OCI-LY1 (cell line): ENCODE measurements around the gene PREX1.

Experiments
- EZH2 ChIP-seq: fragments of 200-600 bp; sonication (generic), shearing (Covaris generic); IDR thresholded peaks from 2 replicates; pipeline ENCODE4 v1.8.0; 2017; ENCODE audit warnings: borderline replicate concordance, mixed run types, mild to moderate bottlenecking, antibody characterized with exemption, low read length, moderate library complexity, mixed read lengths
- TF ChIP-seq, protein P1 (sequence below): fragments of 200-600 bp; sonication (generic), shearing (Covaris generic); IDR thresholded peaks from 2 replicates; pipeline ENCODE4 v1.5.1; 2017; ENCODE audit warnings: mild to moderate bottlenecking, antibody characterized with exemption, low read length, moderate library complexity, mixed read lengths

DNA sequence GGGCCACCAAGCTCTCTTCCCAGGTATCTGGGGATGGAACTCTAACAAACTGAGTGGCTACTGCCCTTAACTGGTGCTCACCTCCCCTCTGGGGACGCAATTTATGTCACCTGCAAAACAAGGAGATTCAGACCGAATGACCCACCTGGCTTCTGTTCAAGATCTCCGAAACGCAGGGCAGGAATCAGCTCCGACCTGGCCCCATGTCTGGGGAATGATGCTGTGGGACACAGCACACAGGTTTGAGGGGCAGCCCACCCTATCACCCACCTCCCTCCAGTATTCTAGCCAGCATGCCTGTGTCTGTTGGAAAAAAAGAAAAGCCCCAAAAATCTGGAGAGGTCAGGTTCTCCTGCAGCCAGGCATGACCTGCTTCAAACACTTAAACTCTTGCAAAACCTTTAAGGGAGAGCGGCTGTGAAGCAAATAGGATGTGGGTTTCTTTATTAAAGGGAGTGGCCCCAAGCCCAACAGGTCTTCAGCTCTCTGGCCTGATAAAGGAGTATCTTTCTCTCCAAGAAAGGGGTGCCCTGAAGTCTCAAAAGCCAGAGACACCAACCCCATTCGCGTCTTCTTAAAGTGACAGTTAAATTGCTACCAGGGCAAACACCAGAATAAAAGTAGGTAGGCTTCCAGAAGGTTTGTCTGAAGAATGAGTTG lies 6.4 kb downstream of the PREX1 start:
- no peak for TF ChIP-seq EZH2
- TF ChIP-seq, protein P1, sequence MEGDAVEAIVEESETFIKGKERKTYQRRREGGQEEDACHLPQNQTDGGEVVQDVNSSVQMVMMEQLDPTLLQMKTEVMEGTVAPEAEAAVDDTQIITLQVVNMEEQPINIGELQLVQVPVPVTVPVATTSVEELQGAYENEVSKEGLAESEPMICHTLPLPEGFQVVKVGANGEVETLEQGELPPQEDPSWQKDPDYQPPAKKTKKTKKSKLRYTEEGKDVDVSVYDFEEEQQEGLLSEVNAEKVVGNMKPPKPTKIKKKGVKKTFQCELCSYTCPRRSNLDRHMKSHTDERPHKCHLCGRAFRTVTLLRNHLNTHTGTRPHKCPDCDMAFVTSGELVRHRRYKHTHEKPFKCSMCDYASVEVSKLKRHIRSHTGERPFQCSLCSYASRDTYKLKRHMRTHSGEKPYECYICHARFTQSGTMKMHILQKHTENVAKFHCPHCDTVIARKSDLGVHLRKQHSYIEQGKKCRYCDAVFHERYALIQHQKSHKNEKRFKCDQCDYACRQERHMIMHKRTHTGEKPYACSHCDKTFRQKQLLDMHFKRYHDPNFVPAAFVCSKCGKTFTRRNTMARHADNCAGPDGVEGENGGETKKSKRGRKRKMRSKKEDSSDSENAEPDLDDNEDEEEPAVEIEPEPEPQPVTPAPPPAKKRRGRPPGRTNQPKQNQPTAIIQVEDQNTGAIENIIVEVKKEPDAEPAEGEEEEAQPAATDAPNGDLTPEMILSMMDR, result no peak
